SIG-M5 treated with dmso at 0.1 percent for 504 hours (cell line): ENCODE data around the gene ENO2.
"Not testable (repeated sequence)": the region's sequence is repeated elsewhere in the genome, so short reads cannot be mapped to it uniquely, and the experiment has no call there.

Source experiments
- DNase-seq: peaks from one replicate; lab custom pipeline; 2025; ENCODE audit not compliant: unreplicated experiment; lab: John Stamatoyannopoulos, UW

The ENO2 gene

GRCh38 chr12:6914246-6914946 lies at the start of gene ENO2:
Gene ENO2 (plus strand): TSS chr12:6914580. CDS start chr12:6915833, 1,253 bp downstream.
- peak; percentile 55 for DNase-seq

- not testable (repeated sequence) for DNase-seq
Observed at GRCh38 chr12:6865307-6865706, 49.1 kb upstream of the ENO2 start.

GRCh38 chr12:6866163-6866919 lies 48.0 kb upstream of the ENO2 start:
- DNase-seq = no peak

- DNase-seq = peak; percentile 64
Observed at GRCh38 chr12:6866920-6867412, 47.4 kb upstream of the ENO2 start.

- DNase-seq = peak; percentile 46
Observed at GRCh38 chr12:6867413-6868210, 46.8 kb upstream of the ENO2 start, which contains the start of gene TPI1. Gene TPI1 (plus strand): TSS chr12:6867531. CDS start chr12:6867567, 36 bp downstream.

GRCh38 chr12:6868211-6869048 lies 46.0 kb upstream of the ENO2 start:
- peak; percentile 41 for DNase-seq

- DNase-seq = peak; percentile 78
Observed at GRCh38 chr12:6869049-6870021, 45.0 kb upstream of the ENO2 start.

GRCh38 chr12:6870304-6870703 lies 44.1 kb upstream of the ENO2 start:
- DNase-seq = not testable (repeated sequence)

- DNase-seq = peak; percentile 49
Observed at GRCh38 chr12:6871052-6871957, 43.1 kb upstream of the ENO2 start.

- peak; percentile 60 for DNase-seq
Observed at GRCh38 chr12:6872073-6873048, 42.0 kb upstream of the ENO2 start.

GRCh38 chr12:6873094-6874014 lies 41.0 kb upstream of the ENO2 start, which contains the start of gene SPSB2:
Gene SPSB2 (minus strand): TSS chr12:6873303. CDS start chr12:6872901, 402 bp downstream.
- DNase-seq = peak; percentile 88

- not testable (repeated sequence) for DNase-seq
Observed at GRCh38 chr12:6874015-6874368, 40.4 kb upstream of the ENO2 start.

GRCh38 chr12:6879824-6880223 lies 34.6 kb upstream of the ENO2 start:
- not testable (repeated sequence) for DNase-seq

GRCh38 chr12:6883252-6883651 lies 31.1 kb upstream of the ENO2 start:
- no peak for DNase-seq

- no peak for DNase-seq
Observed at GRCh38 chr12:6883683-6884082, 30.7 kb upstream of the ENO2 start.

GRCh38 chr12:6884539-6884938 lies 29.8 kb upstream of the ENO2 start:
- DNase-seq = no peak
